MM.1S (cell line): ENCODE results near the gene MMP15.

Experiments
- DNase-seq: peaks from one replicate; pipeline ENCODE4 v3.0.0-alpha.2; 2015
- H2AFZ ChIP-seq: fragments of 300-600 bp; sonication (generic); 2 replicates; pipeline ENCODE4 v1.6.0; 2016; ENCODE audit warnings: antibody characterized with exemption, low read length
- H3F3A ChIP-seq: fragments of 300-600 bp; sonication (generic); 2 replicates; pipeline ENCODE4 v1.6.1; 2016; ENCODE audit warnings: mild to moderate bottlenecking, antibody characterized with exemption, low read length, moderate library complexity, mixed read lengths; ENCODE audit not compliant: insufficient read depth
- H3K27ac ChIP-seq: fragments of 300-600 bp; sonication (generic); 2 replicates; pipeline ENCODE4 v1.5.1; 2016; ENCODE audit warnings: mild to moderate bottlenecking, low read length
- H3K27me3 ChIP-seq: fragments of 300-600 bp; sonication (generic); replicated peaks from 2 replicates; pipeline ENCODE4 v1.6.0; 2016; ENCODE audit warnings: low read length; ENCODE audit not compliant: insufficient read depth
- H3K36me3 ChIP-seq: fragments of 300-600 bp; sonication (generic); replicated peaks from 2 replicates; pipeline ENCODE4 v1.6.1; 2016; ENCODE audit warnings: mild to moderate bottlenecking, low read length, mixed read lengths; ENCODE audit not compliant: insufficient read depth
- H3K4me1 ChIP-seq: fragments of 300-600 bp; sonication (generic); 2 replicates; pipeline ENCODE4 v1.6.1; 2016; ENCODE audit warnings: low read length, mixed read lengths
- H3K4me2 ChIP-seq: fragments of 300-600 bp; sonication (generic); 2 replicates; pipeline ENCODE4 v1.6.0; 2016; ENCODE audit warnings: low read depth, low read length
- H3K4me3 ChIP-seq: fragments of 300-600 bp; sonication (generic); 2 replicates; pipeline ENCODE4 v1.5.1; 2016; ENCODE audit warnings: low read length, mixed read lengths
- H3K79me2 ChIP-seq: fragments of 300-600 bp; sonication (generic); 2 replicates; pipeline ENCODE4 v1.6.1; 2016; ENCODE audit warnings: mixed run types, low read length, mixed read lengths
- H3K9ac ChIP-seq: fragments of 300-600 bp; sonication (generic); 2 replicates; pipeline ENCODE4 v1.6.1; 2016; ENCODE audit warnings: low read length, mixed read lengths
- H3K9me2 ChIP-seq: fragments of 300-600 bp; sonication (generic); replicated peaks from 2 replicates; pipeline ENCODE4 v1.6.1; 2016; ENCODE audit warnings: mild to moderate bottlenecking, low read length, mixed read lengths; ENCODE audit not compliant: insufficient read depth
- H3K9me3 ChIP-seq: fragments of 300-600 bp; sonication (generic); replicated peaks from 2 replicates; pipeline ENCODE4 v1.6.1; 2016; ENCODE audit warnings: mild to moderate bottlenecking, low read length, mixed read lengths; ENCODE audit not compliant: insufficient read depth
- H4K20me1 ChIP-seq: fragments of 300-600 bp; sonication (generic); 2 replicates; pipeline ENCODE4 v1.6.1; 2016; ENCODE audit warnings: mild to moderate bottlenecking, low read length, moderate library complexity, mixed read lengths; ENCODE audit not compliant: insufficient read depth
- CTCF ChIP-seq: fragments of 300-600 bp; sonication (generic); IDR thresholded peaks from 2 replicates; pipeline ENCODE4 v1.5.1; 2016; ENCODE audit warnings: antibody characterized with exemption, low read length, mixed read lengths
- EZH2 ChIP-seq: fragments of 300-600 bp; sonication (generic); optimal IDR thresholded peaks from 2 replicates; pipeline ENCODE3; 2017; ENCODE audit warnings: low read depth, mild to moderate bottlenecking, antibody characterized with exemption, low read length, mixed read lengths
- EZH2phosphoT487 ChIP-seq: fragments of 300-600 bp; sonication (generic); IDR thresholded peaks from 2 replicates; pipeline ENCODE4 v1.6.1; 2018; ENCODE audit warnings: antibody characterized with exemption, low read length

Gene MMP15

GRCh38 chr16:57993438-57993837 is 32.1 kb upstream of the MMP15 start:
- Histone ChIP-seq H3K27me3 (no peaks in the 10 kb centered on the region), H4K20me1 (no peaks in the 10 kb centered on the region; the same call in 1 of the 2 replicates), H3K36me3 (no peaks in the 10 kb centered on the region), H3K4me2 (no peak overlapping the region), H3K9me2 (no peaks in the 10 kb centered on the region), H3K4me1 (0 out of 2 replicates have a peak, but pooled peaks cover 3% of the 10 kb centered on the region), H3F3A (no peaks in the 10 kb centered on the region), H3K9me3 (no peaks in the 10 kb centered on the region), H3K79me2 (no peaks in the 10 kb centered on the region), H3K27ac (no peak overlapping the region), H3K4me3 (no peak overlapping the region), H2AFZ (no peak overlapping the region), H3K9ac (no peak overlapping the region)
- TF ChIP-seq CTCF (no peak), EZH2 (no peak), EZH2phosphoT487 (no peak)
- DNase-seq: no peak

- peaks cover 6% of the 10 kb centered on the region for H3K4me1 ChIP-seq
- H3K27me3 ChIP-seq: no peaks in the 10 kb centered on the region
- TF ChIP-seq CTCF (no peak), EZH2 (no peak), EZH2phosphoT487 (no peak)
- H3F3A ChIP-seq: no peaks in the 10 kb centered on the region
- no peak overlapping the region for H3K4me2 ChIP-seq
- no peaks in the 10 kb centered on the region for H3K36me3 ChIP-seq
- H3K9ac ChIP-seq: no peak overlapping the region
- no peak overlapping the region for H3K4me3 ChIP-seq
- no peaks in the 10 kb centered on the region; the same call in 1 of the 2 replicates for H4K20me1 ChIP-seq
- no peak for DNase-seq
- no peaks in the 10 kb centered on the region for H3K9me3 ChIP-seq
- H3K27ac ChIP-seq: no peak overlapping the region
- no peak overlapping the region for H2AFZ ChIP-seq
- no peaks in the 10 kb centered on the region for H3K9me2 ChIP-seq
- H3K79me2 ChIP-seq: peaks cover 3% of the 10 kb centered on the region; the same call in 1 of the 2 replicates
These were observed 31.7 kb upstream of the MMP15 start for GRCh38 chr16:57993897-57994296.

GRCh38 chr16:57994361-57994760 is 31.2 kb upstream of the MMP15 start:
- no peak overlapping the region for H3K4me2 ChIP-seq
- no peak overlapping the region for H3K9ac ChIP-seq
- no peak for DNase-seq
- H3K27ac ChIP-seq: no peak overlapping the region
- peaks cover 3% of the 10 kb centered on the region for H3F3A ChIP-seq
- no peak overlapping the region for H3K4me3 ChIP-seq
- no peak for TF ChIP-seq EZH2phosphoT487
- TF ChIP-seq EZH2: no peak
- no peak for TF ChIP-seq CTCF
- H3K4me1 ChIP-seq: peaks cover 10% of the 10 kb centered on the region
- H3K9me3 ChIP-seq: no peaks in the 10 kb centered on the region
- H3K79me2 ChIP-seq: peaks cover 6% of the 10 kb centered on the region
- H4K20me1 ChIP-seq: no peaks in the 10 kb centered on the region; the same call in 1 of the 2 replicates
- H3K9me2 ChIP-seq: no peaks in the 10 kb centered on the region
- H2AFZ ChIP-seq: no peak overlapping the region
- H3K27me3 ChIP-seq: no peaks in the 10 kb centered on the region
- H3K36me3 ChIP-seq: no peaks in the 10 kb centered on the region
